HG03025 (cell line): ENCODE measurements around the gene PDGFRB.

Source experiments
- ATAC-seq: cut with Tn5 transposase; IDR thresholded peaks from one replicate; pipeline ENCODE4 v1.9.1; 2021; ENCODE audit warnings: mild to moderate bottlenecking, moderate library complexity; ENCODE audit not compliant: unreplicated experiment, low FRiP score

PDGFRB gene

DNA sequence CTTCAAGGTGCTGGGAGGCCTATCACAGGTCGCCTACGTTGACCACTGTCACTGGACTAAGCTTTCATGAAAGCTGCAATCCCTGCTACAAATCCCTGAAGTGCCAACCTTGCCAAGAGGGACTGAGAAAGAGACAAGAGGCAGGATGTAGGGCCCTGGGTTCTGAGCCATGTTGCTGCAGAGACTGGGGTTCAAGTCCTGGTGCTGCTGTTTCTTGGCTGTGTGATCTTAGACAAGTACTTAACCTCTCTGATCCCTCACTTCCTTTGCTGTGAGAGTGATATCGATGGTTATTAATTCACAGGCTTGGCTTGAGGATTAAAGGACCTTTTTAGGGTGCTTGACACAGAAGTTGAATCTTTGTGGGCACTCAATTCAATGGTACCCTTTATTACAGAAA, 84.8 kb downstream of the PDGFRB start:
- no peak for ATAC-seq

DNA sequence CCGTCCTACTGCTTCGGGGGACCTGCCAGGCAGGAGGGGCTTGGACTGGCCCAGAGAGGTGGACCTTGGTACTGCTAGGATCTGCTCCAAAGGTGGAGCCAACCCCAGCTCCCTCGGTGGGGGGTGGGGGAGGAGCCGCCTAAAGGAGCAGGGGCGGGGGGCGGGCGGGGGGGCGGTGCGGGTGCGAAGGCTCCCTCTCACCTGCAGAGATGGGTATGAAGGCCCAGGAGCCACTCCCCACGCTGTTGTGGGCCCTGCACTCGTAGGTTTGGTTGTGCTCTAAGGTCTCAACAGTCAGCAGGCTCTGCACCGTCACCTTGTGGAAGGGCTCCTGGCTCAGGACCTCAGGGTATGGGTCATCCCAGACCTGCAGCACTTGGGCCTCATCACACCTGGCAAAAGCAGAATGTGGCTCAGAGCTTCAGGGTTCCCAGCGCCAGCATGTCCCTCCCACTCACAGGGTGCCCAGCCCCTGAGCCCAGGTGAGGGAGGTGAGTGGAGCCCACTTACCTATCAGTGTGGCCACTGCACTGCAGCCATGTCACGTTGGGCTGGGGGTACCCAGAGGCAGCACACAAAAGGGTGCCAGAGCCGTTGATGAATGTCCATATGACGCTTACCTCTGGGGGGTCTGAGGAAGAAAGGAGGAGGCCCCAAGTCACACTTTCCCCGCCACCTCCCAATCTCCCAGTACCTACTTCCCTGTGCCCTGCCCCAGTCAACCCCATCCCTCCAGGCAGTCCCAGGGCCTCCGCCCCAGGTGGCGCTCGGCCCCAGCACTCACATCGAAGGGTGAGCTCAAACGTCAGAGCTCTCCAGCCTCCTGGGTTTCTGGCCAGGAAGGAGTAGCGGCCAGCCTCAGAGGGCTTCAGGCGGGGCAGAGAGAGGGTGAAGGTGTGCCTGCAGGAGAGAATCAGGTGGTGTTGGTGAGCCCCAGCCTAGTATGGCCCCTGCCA, 85.7 kb downstream of the PDGFRB start:
- no peak for ATAC-seq

DNA sequence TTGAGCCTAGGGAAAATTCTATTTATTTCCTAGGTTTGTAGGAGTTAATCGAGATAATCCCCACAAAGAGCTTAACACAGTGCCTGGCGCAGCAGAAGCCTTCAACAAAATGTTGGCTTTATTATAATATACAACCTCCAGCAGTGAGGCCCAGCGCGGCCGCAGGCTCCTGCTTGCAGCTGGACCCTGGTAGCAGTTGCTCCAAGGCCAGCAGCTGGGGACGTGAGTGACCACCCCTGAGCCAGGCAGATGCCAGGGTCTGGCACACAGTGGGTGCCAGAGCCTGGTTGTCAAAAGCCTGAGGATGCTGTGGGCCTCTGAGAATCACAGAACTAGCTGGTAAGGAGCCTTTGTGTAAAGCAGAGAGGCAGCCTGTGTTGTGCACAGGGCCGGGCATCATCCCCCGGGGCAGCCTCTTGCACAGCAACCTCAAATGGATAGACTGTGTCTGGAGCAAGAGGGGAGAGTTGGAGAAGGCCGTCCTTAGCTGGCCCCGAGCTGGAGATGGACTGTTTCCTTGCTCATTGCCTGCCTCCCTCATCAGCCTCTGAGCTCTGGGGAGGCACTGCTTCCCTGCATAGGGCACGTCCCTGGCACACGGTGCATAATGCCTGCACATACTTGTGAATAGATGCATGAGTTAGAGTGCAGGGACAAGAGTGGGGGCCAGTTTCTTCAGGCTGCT, 86.5 kb downstream of the PDGFRB start:
- no peak for ATAC-seq

DNA sequence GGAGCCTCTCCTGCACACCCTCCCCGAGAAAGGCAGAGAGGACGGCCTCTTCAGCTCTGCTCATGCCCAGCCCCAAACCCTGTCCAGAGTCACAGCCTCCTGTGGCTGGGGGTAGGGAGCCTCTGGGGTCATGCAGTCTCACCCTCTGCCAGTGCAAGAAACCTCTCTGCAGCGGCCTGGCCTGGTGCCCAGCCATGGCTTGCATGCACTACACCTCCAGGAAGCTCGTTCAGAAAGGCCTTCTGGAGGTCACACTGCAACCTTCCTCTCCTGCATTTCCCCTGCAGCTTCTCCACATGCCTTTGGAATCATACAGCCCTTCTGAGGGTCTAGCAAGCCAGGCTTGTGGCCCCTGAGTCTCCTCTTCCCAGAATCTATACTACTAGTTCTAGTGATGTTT, 87.2 kb downstream of the PDGFRB start:
- no peak for ATAC-seq

DNA sequence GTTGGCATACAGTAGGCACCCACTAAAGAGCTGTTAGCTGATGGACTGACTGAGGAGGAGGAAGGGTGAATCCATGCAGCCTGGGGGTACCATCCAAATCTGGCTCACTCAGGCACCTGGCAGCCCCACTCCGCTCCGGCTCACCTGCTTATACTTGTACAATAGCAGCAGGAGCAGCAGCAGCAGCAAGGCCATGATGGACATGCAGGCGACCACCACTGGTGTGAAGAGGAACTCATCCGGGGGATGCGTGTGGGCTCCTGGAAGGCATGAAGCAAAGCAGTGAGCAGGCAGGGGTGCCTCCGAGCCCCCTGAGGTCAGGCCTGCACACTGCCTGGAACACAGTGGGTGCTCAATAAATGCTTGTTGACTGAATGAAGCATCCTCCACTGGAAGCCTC, 87.6 kb downstream of the PDGFRB start:
- ATAC-seq = no peak

DNA sequence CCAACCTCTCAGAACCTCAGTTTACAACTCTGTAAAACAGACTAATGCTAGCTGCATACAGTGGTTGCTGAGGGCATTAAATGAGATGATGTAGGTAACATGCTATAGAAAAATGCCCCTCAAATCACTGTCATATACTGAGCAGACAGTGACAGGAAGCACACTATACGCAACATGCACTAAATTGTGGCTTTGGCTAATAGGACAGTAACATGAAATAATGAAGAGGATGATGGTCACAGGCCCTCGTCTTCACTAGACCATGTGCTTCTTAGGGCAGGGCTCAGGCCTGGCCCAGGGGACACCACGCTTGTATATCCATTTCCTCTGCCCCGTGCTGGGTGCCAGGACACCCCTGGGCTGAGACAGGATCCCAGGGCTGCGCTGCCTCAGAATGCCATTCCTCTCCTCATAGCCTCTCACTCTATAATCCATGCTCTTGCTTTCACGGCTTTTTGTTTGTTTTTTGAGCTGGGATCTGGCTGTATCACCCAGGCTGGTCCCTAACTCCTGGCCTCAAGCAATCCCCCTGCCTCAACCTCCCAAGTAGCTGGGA, 88.2 kb downstream of the PDGFRB start:
- no peak for ATAC-seq

DNA sequence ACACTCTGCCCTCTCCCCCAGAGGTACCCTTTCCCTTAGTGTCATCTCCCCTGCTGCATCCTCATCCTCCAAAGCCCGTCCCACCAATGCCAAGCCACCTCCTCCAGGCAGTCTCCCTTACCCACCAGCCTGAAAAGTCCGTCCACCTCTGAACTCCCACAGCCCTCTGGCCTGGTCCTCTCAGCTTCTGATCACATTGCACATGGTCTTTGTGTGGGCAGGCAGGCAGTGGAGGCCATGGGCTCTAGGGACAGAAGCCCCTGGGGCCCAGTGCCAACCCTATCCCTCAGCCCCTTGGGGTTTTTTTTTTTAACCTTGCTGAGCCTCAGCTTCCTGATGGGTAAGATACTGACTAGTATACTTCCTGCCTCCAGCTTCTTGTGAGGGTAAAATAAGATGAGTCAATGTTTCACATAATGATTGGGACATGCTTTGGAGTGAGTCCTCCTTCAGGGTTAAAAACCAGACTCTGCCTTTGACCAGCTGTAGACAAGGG, 88.7 kb downstream of the PDGFRB start:
- no peak for ATAC-seq

DNA sequence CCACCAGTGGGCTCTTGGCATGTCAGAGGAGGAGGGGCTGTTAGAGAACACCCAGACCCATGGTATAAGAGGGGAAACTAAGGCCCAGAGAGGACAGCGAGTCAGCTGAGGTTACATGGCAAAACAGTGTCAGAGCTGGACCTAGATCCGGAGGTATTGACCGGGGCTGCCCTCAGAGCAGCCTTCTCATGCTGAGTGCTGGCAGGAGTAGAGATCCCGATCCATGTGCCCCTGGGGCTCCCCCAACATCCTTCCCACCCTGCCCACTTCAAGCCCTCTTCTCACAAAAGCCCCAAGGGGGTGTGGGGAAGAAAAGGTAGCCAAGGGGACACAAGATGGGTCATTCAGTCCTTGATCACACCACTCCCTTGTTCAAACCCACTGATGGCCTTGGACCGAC, 89.2 kb downstream of the PDGFRB start:
- no peak for ATAC-seq

DNA sequence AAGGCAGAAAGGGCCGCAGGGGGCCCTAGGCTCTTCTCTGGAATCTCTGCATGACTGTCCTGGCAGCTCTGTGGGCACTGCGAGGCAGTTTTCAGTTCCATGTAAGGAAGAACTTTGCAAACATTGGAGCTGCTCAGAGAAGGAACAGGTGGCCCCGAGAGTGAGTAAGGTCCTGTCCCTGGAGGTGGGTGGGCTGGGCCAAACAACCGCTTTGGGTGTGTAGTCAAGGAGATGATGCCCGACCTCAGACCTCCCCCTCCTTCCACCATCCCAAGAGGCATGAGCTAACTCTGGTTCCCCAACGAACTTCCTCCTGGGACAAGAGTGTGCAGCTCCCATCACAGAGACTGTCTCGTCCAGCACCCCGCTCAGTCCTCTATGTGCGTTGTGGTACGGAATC, 89.8 kb downstream of the PDGFRB start:
- no peak for ATAC-seq

DNA sequence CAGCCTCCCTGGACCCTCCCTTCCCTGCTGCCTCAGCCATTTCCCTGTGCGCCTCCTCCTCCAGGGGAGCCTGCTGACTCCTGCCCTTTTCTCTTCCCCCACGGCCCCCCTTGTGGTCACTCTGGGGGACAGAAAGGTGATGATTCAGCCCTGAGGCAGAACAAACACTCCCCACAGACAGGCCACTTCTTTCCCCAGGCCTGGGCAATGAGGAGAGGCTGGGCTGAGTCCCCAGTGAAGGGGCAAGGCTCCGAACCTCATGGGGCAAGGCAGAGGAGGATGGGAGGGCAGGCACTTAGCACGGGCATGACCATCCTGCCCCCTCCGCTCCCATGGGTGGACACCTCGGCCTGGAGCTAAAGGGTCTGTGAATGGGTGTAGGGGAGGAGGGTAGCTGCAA, 90.3 kb downstream of the PDGFRB start:
- no peak for ATAC-seq

DNA sequence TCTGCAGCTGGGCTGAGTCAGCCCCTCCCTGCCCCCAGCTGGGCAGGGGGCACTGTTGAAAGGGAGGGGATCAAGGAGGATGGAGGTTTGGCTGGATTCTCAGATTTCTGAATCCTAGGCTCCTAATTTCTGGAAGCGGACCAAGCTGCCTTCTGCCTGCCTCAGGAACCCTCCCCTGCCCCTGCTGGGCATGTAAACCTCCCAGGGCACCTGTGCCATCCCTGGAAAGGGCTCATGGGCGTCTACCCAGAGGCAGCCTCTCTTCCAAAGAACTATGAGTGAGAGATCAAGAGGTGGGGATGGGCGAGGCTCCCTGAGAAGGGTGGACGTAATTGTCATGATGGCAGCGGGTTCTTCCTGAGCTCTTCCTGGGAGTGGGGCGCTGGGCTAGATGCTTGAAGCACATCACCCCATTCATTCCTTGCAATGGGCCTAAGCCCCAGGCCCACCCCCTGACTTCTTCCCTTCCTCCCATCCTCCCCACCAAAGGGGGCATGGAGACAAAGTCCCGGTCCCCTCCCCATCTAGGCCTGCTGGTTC, 90.9 kb downstream of the PDGFRB start:
- no peak for ATAC-seq
